DOHH2 (cell line): ENCODE results near the gene LRRC10B.

Source experiments
- H3F3A ChIP-seq: fragments of 200-600 bp; sonication (generic), shearing (Covaris generic); 2 replicates; pipeline ENCODE4 v1.6.0; 2016; ENCODE audit warnings: antibody characterized with exemption, mild to moderate bottlenecking; ENCODE audit not compliant: control insufficient read depth, insufficient read depth
- H3K27ac ChIP-seq: fragments of 200-600 bp; sonication (generic); 2 replicates; pipeline ENCODE4 v1.5.1; 2014; ENCODE audit warnings: low read depth, mild to moderate bottlenecking, low read length, moderate library complexity
- H3K27me3 ChIP-seq: fragments of 200-600 bp; sonication (generic); 2 replicates; pipeline ENCODE4 v1.6.1; 2014; ENCODE audit warnings: mild to moderate bottlenecking, low read length, mixed read lengths; ENCODE audit not compliant: control insufficient read depth
- H3K36me3 ChIP-seq: fragments of 200-600 bp; sonication (generic); 2 replicates; pipeline ENCODE4 v1.6.1; 2014; ENCODE audit warnings: mild to moderate bottlenecking, low read length, moderate library complexity, mixed read lengths; ENCODE audit not compliant: control insufficient read depth
- H3K4me1 ChIP-seq: fragments of 200-600 bp; sonication (generic); 2 replicates; pipeline ENCODE4 v1.6.1; 2014; ENCODE audit warnings: mild to moderate bottlenecking, low read length, mixed read lengths; ENCODE audit not compliant: control insufficient read depth
- H3K4me2 ChIP-seq: fragments of 200-600 bp; sonication (generic); 2 replicates; pipeline ENCODE4 v1.6.0; 2014; ENCODE audit warnings: mild to moderate bottlenecking, low read length, moderate library complexity
- H3K4me3 ChIP-seq: fragments of 200-600 bp; sonication (generic); 2 replicates; pipeline ENCODE4 v1.5.1; 2014; ENCODE audit warnings: mild to moderate bottlenecking, low read length, mixed read lengths
- H3K79me2 ChIP-seq: fragments of 200-600 bp; sonication (generic); 2 replicates; pipeline ENCODE4 v1.6.1; 2014; ENCODE audit warnings: mild to moderate bottlenecking, low read length, mixed read lengths; ENCODE audit not compliant: control insufficient read depth
- H3K9me2 ChIP-seq: fragments of 200-600 bp; sonication (generic); replicated peaks from 2 replicates; pipeline ENCODE4 v1.6.1; 2014; ENCODE audit warnings: mild to moderate bottlenecking, low read length, mixed read lengths; ENCODE audit not compliant: control insufficient read depth
- H3K9me3 ChIP-seq: fragments of 200-600 bp; sonication (generic); 2 replicates; pipeline ENCODE4 v1.6.1; 2014; ENCODE audit warnings: antibody characterized with exemption, low read length, mixed read lengths; ENCODE audit not compliant: control insufficient read depth, insufficient read depth
- H4K20me1 ChIP-seq: fragments of 200-600 bp; sonication (generic); 2 replicates; pipeline ENCODE4 v1.6.0; 2014; ENCODE audit warnings: low read depth, mild to moderate bottlenecking, antibody characterized with exemption, low read length, moderate library complexity; ENCODE audit not compliant: control insufficient read depth, insufficient read depth
- CTCF ChIP-seq: fragments of 200-600 bp; sonication (generic); IDR thresholded peaks from one replicate; pipeline ENCODE4 v1.5.1; 2014; ENCODE audit warnings: antibody characterized with exemption, mild to moderate bottlenecking, low read depth, low read length; ENCODE audit not compliant: poor library complexity, severe bottlenecking
- EZH2phosphoT487 ChIP-seq: fragments of 200-600 bp; sonication (generic); IDR thresholded peaks from 2 replicates; pipeline ENCODE4 v1.6.1; 2017; ENCODE audit warnings: borderline replicate concordance, mild to moderate bottlenecking, antibody characterized with exemption, low read length, moderate library complexity, mixed read lengths

LRRC10B gene

GRCh38 chr11:61526956-61527731, 18.6 kb downstream of the LRRC10B start:
- H3K9me2 ChIP-seq, result no peaks in the 10 kb centered on the region

GRCh38 chr11:61528114-61528513, 19.6 kb downstream of the LRRC10B start:
- Histone ChIP-seq H4K20me1 (no peaks in the 10 kb centered on the region), H3K4me2 (no peak overlapping the region), H3K27me3 (no peaks in the 10 kb centered on the region), H3K36me3 (no peaks in the 10 kb centered on the region), H3K4me1 (no peaks in the 10 kb centered on the region), H3K9me2 (no peaks in the 10 kb centered on the region), H3F3A (no peaks in the 10 kb centered on the region), H3K4me3 (no peak overlapping the region), H3K79me2 (no peaks in the 10 kb centered on the region), H3K27ac (no peak overlapping the region), H3K9me3 (no peaks in the 10 kb centered on the region)
- TF ChIP-seq EZH2phosphoT487, result no peak
- no peak for TF ChIP-seq CTCF

More at GRCh38 chr11:61526956-61527731, 18.6 kb downstream of the LRRC10B start:
- Histone ChIP-seq H3F3A (no peaks in the 10 kb centered on the region), H3K4me1 (no peaks in the 10 kb centered on the region), H3K27ac (no peak overlapping the region), H4K20me1 (no peaks in the 10 kb centered on the region), H3K4me2 (no peak overlapping the region), H3K79me2 (no peaks in the 10 kb centered on the region), H3K27me3 (no peaks in the 10 kb centered on the region), H3K36me3 (no peaks in the 10 kb centered on the region), H3K4me3 (no peak overlapping the region), H3K9me3 (no peaks in the 10 kb centered on the region)
- TF ChIP-seq EZH2phosphoT487, result no peak
- TF ChIP-seq CTCF, result no peak

- H3K9me2 ChIP-seq, result no peaks in the 10 kb centered on the region
- no peaks in the 10 kb centered on the region for H3K79me2 ChIP-seq
- TF ChIP-seq CTCF, result no peak
- no peak for TF ChIP-seq EZH2phosphoT487
- no peak overlapping the region for H3K27ac ChIP-seq
- no peaks in the 10 kb centered on the region for H3K9me3 ChIP-seq
- no peaks in the 10 kb centered on the region for H3F3A ChIP-seq
- H3K36me3 ChIP-seq, result no peaks in the 10 kb centered on the region
- no peaks in the 10 kb centered on the region for H3K27me3 ChIP-seq
- H3K4me2 ChIP-seq, result no peak overlapping the region
- H4K20me1 ChIP-seq, result no peaks in the 10 kb centered on the region
- H3K4me3 ChIP-seq, result no peak overlapping the region
- no peaks in the 10 kb centered on the region for H3K4me1 ChIP-seq
Measured at GRCh38 chr11:61529537-61530225, 21.1 kb downstream of the LRRC10B start.
